Fibroblast of lung (primary cell): ENCODE data around the gene SEMA4D.

ENCODE experiments used
- EZH2 ChIP-seq: IDR thresholded peaks from 2 replicates; pipeline ENCODE4 v1.5.1; 2012; ENCODE audit warnings: low read length, control low read depth, mild to moderate bottlenecking; ENCODE audit errors: missing control alignments
- TF ChIP-seq, protein P1 (sequence below), 2 donors: IDR thresholded peaks in 1 of 2; conservative IDR thresholded peaks in 1 of 2; 1 replicate in 1 of 2; 2 replicates in 1 of 2; pipeline ENCODE4 v1.5.1; 2011 to 2012; ENCODE audit warnings: low read length in 2 of 2, control low read depth in 1 of 2, inconsistent platforms in 1 of 2, low read depth in 1 of 2, mild to moderate bottlenecking in 1 of 2

DNA sequence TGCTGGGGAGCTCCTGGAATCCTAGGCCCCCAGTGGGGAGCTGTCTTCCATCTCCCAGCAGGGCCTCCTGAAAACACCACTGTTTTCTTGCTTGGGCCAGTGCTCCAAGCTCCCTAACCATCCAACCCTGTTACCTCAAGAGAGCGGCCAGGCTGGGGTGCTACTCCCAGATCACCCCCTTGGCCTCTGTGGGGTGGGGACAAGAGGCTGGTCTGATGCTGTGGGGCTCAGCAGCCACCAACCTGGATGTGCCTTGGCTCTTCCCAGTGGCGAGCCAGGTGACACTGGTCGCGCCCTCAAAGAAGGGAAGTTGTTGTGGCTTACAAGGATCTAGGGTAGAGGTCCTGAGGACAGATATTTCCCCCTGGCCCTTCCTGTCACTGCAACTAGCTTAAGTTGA is 130.6 kb downstream of the SEMA4D start:
- TF ChIP-seq, protein P1, sequence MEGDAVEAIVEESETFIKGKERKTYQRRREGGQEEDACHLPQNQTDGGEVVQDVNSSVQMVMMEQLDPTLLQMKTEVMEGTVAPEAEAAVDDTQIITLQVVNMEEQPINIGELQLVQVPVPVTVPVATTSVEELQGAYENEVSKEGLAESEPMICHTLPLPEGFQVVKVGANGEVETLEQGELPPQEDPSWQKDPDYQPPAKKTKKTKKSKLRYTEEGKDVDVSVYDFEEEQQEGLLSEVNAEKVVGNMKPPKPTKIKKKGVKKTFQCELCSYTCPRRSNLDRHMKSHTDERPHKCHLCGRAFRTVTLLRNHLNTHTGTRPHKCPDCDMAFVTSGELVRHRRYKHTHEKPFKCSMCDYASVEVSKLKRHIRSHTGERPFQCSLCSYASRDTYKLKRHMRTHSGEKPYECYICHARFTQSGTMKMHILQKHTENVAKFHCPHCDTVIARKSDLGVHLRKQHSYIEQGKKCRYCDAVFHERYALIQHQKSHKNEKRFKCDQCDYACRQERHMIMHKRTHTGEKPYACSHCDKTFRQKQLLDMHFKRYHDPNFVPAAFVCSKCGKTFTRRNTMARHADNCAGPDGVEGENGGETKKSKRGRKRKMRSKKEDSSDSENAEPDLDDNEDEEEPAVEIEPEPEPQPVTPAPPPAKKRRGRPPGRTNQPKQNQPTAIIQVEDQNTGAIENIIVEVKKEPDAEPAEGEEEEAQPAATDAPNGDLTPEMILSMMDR (conservative IDR thresholded peaks at IDR 0.05 in 1 of 2, IDR thresholded peaks at IDR 0.05 in 1 of 2; ENCODE audit: low read depth in 1 of 2, low read length in 2 of 2), result no peak
- no peak for TF ChIP-seq EZH2
